Activated CD4-positive, alpha-beta T cell treated with anti-CD3 and anti-CD28 coated beads, Interleukin-2, amount 10 ng/mL, durations not matched to agents 24 days and 14 days (primary cell): ENCODE measurements around the gene ZNF804B. TPM values are rescaled to one million over a fixed set of nuclear protein-coding genes. Genes with fewer than 3 reads are reported as not detected.

Experiments
- DNase-seq: peaks from one replicate; pipeline ENCODE4 v3.0.0; 2022
- H3K27ac Mint-ChIP-seq: one replicate; pipeline ENCODE4 v1.8.0; 2022; ENCODE audit warnings: mild to moderate bottlenecking, mixed read lengths
- H3K27me3 Mint-ChIP-seq: one replicate; pipeline ENCODE4 v1.8.0; 2022; ENCODE audit warnings: mixed read lengths
- H3K36me3 Mint-ChIP-seq: one replicate; pipeline ENCODE4 v1.8.0; 2022; ENCODE audit warnings: low read depth, mild to moderate bottlenecking, mixed read lengths
- H3K4me1 Mint-ChIP-seq: one replicate; pipeline ENCODE4 v1.8.0; 2021; ENCODE audit warnings: mixed read lengths
- H3K4me3 Mint-ChIP-seq: one replicate; pipeline ENCODE4 v1.8.0; 2022; ENCODE audit warnings: mild to moderate bottlenecking, moderate library complexity, mixed read lengths
- H3K9me3 Mint-ChIP-seq: one replicate; pipeline ENCODE4 v1.8.0; 2021; ENCODE audit warnings: mixed read lengths
- intact Hi-C: fragments of 100-400 bp; cut with micrococcal nuclease; formaldehyde crosslinking; loops from one replicate; pipeline ENCODE4 v1.15.1; 2023
- total RNA-seq: library from RNA; stranded (reverse); gene quantifications from 2 replicates; pipeline ENCODE4 v1.2.3, GENCODE V29; 2022

The ZNF804B gene
- total RNA-seq, 1 donor from 2014 or later = not detected

DNA sequence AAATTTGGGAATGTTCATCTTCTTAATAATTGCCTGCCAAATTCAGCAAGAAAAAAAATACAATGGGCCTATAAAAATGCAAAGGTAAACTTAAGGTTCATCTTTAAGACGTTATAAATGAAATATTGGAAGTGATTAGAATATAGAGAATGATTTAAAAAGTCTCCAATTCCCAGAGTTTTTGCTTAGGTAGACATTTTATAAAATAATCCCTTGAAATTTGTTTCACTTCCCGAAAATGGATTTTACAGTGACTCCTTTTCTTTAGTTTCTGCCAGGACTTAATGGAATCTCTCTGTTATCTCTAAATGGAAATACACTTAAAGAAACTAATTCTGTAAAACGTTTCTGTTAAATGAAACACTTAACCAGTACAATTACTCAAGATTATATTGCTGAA, 580.2 kb downstream of the ZNF804B start:
- Mint-ChIP-seq H3K27me3 (no peaks in the 10 kb centered on the region), H3K36me3 (no peaks in the 10 kb centered on the region), H3K27ac (no peak overlapping the region), H3K4me1 (no peaks in the 10 kb centered on the region), H3K4me3 (no peak overlapping the region), H3K9me3 (no peaks in the 10 kb centered on the region)
- DNase-seq = no peak
- intact Hi-C loops = no loop called here

GRCh38 chr7:89357121-89357520, 597.6 kb downstream of the ZNF804B start:
- H3K36me3 Mint-ChIP-seq = no peaks in the 10 kb centered on the region
- no peaks in the 10 kb centered on the region for H3K27me3 Mint-ChIP-seq
- H3K4me3 Mint-ChIP-seq = no peak overlapping the region
- H3K9me3 Mint-ChIP-seq = no peaks in the 10 kb centered on the region
- no peak for DNase-seq
- no peaks in the 10 kb centered on the region for H3K4me1 Mint-ChIP-seq
- intact Hi-C loops = no loop called here
- no peak overlapping the region for H3K27ac Mint-ChIP-seq

- H3K36me3 Mint-ChIP-seq = no peaks in the 10 kb centered on the region
- H3K4me1 Mint-ChIP-seq = no peaks in the 10 kb centered on the region
- H3K27ac Mint-ChIP-seq = no peak overlapping the region
- H3K9me3 Mint-ChIP-seq = no peaks in the 10 kb centered on the region
- no peak overlapping the region for H3K4me3 Mint-ChIP-seq
- no peaks in the 10 kb centered on the region for H3K27me3 Mint-ChIP-seq
- intact Hi-C loops = no loop called here
- DNase-seq = no peak
Measured at GRCh38 chr7:89377219-89377618, 617.7 kb downstream of the ZNF804B start.

GRCh38 chr7:89385411-89385810, 625.9 kb downstream of the ZNF804B start:
- Mint-ChIP-seq H3K9me3 (no peaks in the 10 kb centered on the region), H3K4me1 (no peaks in the 10 kb centered on the region), H3K27ac (no peak overlapping the region), H3K36me3 (no peaks in the 10 kb centered on the region), H3K27me3 (no peaks in the 10 kb centered on the region), H3K4me3 (no peak overlapping the region)
- intact Hi-C loops = no loop called here
- no peak for DNase-seq

Other genes with a start within 250 kb of the ZNF804B start
- gene TEX47, start 36.0 kb downstream of the ZNF804B start, total RNA-seq = not detected in 2 replicates